ENCODE data around the gene SLC25A10. TPM values are rescaled to one million over a fixed set of nuclear protein-coding genes. Genes with fewer than 3 reads are reported as not detected.

SLC25A10 gene
- total RNA-seq, 2 experiments from 2014 or later, result 41.0 to 43.4 TPM

DNA sequence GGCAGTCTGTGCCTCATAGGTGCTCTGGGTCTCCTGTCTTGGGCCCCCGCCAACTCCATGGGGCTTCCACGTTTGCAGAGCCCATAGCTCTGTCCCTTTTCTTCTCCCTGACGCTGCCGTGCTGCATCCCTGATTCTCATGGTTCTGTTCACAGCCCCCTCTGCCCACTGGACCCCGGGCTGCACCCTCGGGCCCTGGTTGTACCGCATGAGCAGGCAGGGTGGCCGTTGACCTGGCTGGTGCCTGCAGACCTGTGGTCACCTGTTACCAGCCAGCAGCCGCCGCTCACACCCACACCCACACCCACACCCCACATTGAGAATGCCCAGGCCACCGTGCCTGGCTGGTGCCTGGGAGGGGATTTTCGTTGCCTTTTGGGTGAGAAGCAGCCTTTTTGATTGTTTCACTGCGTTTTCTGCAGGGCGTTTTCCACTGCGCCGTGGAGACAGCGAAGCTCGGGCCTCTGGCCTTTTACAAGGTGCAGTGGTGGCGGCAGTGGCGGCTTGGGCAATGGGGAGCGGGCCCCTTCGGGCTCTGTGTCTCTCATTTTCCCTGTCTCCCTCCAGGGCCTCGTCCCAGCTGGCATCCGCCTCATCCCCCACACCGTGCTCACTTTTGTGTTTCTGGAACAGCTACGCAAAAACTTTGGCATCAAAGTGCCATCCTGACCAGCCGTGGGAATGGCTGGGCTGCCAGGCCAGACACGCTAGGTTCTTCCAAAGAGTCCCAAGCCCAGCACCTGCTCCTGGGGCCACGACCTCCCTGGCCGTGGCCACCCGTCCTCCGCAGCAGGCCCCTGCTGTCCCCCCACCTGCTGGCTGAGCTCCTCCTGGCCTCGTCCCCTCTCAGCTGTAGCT, 7.6 kb downstream of the SLC25A10 start:
- Mint-ChIP-seq H3K36me3 (peaks cover 2% of the 10 kb centered on the region), H3K4me3 (no peak overlapping the region), H3K27me3 (peaks cover 10% of the 10 kb centered on the region), H3K9me3 (no peaks in the 10 kb centered on the region), H3K27ac (no peak overlapping the region), H3K4me1 (no peaks in the 10 kb centered on the region)
- DNase-seq, result no peak

DNA sequence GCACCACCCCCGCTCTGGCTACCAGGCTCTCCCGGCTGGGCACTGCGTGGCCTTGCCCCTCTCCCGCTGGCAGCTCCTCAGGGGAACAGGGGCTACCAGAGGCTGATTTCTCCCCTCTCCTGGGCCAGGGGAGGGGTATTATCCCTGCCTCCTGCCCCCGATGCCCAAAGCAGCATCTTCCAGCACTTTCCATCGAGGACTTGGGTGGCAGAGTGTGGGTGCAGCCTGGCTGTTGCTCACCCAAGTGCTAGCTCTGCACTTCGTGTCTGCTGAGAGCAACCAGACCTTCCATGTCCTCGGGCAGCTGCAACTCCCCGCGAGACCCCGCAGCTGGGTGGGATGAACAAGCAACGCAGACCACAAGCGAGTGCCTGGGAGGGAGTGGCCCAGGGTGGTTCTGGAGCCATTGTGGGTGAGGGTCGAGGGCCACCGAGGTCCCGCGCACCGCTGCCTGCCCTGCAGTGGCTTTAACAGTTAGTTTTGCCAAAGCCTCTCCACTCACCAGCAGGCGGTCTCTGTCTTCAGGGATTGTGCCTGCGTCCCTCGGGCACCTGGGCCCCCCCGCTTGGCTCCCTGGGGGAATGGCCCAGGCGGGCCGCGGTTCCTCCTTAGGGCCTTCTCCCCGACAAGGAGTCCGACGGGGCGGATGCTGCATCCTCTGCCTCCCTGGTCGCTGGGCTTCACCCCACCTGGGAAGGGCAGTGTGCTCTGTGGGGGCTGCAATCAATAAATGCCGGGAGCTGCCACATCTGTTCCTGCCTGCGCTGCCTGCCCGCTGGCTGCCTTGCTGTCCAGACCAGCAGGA, 8.4 kb downstream of the SLC25A10 start:
- Mint-ChIP-seq H3K4me1 (no peaks in the 10 kb centered on the region), H3K9me3 (no peaks in the 10 kb centered on the region), H3K4me3 (no peak overlapping the region), H3K27me3 (peaks cover 10% of the 10 kb centered on the region), H3K36me3 (peaks cover 2% of the 10 kb centered on the region), H3K27ac (no peak overlapping the region)
- no peak for DNase-seq

DNA sequence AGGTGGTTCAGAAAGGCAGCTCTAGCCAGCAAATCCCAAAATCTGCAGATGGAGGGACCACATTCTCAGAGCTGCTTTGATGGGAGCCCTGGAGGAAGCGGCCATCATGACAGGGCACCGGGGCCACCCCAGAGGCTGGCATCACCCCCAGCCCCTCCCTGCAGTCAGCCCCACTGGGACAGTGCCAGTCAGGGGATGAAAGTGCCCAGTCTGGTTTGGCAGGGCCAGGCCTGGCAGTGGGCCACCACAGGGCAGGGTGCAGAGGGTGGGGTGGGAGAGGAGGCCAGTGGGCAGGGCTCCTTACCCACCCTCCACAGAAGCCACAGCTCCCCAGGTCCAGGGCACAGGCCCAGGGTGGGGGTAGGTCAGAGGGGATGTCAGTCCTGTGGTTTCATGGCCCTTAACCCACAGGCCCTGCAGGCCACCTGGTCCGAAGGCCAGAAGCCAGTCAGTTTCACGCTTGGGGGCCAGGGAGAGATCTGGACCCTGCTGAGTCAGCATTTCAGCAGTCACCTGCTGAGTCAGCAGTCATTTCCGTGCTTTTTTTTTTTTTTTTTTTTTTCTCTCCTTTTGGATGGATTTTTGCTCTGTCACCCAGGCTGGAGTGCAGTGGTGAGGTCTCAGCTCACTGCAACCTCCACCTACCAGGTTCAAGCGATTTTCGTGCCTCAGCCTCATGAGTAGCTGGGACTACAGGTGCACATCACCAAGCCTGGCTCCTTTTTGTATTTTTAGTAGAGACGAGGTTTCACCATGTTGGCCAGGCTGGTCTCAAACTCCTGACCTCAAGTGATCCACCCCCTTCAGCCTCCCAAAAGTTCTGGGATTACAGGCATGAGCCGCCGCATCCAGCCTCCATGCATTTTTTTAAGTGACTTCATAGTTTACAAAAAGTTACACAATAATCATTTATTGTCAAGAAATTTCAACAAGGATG, 10.4 kb downstream of the SLC25A10 start:
- Mint-ChIP-seq H3K27me3 (peaks cover 16% of the 10 kb centered on the region), H3K9me3 (no peaks in the 10 kb centered on the region), H3K27ac (no peak overlapping the region), H3K36me3 (peaks cover 2% of the 10 kb centered on the region), H3K4me1 (no peaks in the 10 kb centered on the region), H3K4me3 (no peak overlapping the region)
- no peak for DNase-seq

DNA sequence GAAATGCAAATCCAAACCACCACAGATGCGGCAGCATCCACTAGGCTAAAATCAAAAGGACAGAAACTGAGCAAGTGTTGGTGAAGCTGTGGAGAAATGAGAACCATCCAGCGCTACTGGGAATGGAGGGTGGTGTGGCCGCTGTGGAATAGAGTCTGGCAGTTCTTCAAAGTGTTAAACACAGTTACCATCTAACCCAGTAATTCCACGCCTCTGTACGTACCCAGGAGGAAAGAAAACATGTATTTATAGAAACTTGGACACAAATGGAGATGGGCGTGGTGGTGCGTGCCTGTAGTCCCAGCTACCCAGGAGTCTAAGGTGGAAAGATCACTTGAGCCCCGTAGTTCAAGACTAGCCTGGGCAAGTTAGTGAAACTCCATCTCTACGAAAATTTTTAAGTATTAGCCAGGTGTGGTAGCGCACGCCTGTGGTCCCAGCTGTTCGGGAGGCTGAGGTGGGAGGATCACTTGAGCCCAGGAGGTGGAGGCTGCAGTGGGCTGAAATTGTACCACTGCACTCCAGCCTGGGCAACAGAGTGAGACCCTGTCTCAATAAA, 11.6 kb downstream of the SLC25A10 start:
- Mint-ChIP-seq H3K27ac (no peak overlapping the region), H3K4me1 (no peaks in the 10 kb centered on the region), H3K36me3 (peaks cover 2% of the 10 kb centered on the region)

DNA sequence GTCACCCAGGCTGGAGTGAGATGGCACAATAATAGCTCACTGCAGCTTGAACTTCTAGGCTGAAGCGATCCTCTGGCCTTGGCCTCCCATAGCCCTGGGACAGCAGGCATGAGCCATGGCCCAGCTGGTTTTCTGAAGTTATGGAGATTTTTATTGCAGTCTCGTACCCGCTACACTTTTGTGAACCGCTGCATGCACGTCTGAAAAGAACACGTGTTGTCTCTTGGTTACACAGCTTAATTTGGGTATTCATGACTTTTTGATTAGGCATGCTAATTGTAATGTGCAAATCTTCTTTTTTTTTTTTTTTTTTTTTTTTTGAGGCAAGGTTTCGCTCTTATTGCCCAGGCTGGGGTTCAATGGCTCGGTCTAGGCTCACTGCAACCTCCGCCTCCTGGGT, 13.4 kb downstream of the SLC25A10 start:
- no peaks in the 10 kb centered on the region for H3K36me3 Mint-ChIP-seq
- no peak overlapping the region for H3K27ac Mint-ChIP-seq
- H3K27me3 Mint-ChIP-seq, result peaks cover 20% of the 10 kb centered on the region
- no peaks in the 10 kb centered on the region for H3K4me1 Mint-ChIP-seq
- no peaks in the 10 kb centered on the region for H3K9me3 Mint-ChIP-seq
- no peak overlapping the region for H3K4me3 Mint-ChIP-seq
- no peak for DNase-seq

More for the DNA sequence above, 11.6 kb downstream of the SLC25A10 start:
- DNase-seq, result no peak
- no peaks in the 10 kb centered on the region for H3K9me3 Mint-ChIP-seq
- H3K4me3 Mint-ChIP-seq, result no peak overlapping the region
- H3K27me3 Mint-ChIP-seq, result peaks cover 16% of the 10 kb centered on the region

DNA sequence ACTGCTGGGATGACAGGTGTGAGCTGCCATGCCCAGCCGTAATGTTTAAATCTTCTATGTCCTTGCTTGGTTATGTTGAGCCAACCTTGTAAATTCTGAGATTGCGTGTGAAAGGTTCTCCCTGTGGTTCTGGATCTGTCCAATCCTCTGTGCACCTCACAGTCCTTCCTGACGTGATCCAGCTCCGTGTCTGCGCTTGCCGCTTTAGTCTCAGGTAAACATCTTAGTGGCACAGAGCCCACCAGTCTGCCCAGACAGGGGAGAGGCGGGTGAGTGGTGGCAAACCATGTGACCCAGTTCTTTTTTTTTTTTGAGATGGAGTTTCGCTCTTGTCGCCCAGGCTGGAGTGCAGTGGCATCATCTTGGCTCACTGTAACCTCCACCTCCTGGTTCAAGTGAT, 13.9 kb downstream of the SLC25A10 start:
- no peak overlapping the region for H3K27ac Mint-ChIP-seq
- no peak for DNase-seq
- no peaks in the 10 kb centered on the region for H3K9me3 Mint-ChIP-seq
- H3K27me3 Mint-ChIP-seq, result peaks cover 24% of the 10 kb centered on the region
- no peak overlapping the region for H3K4me3 Mint-ChIP-seq
- H3K4me1 Mint-ChIP-seq, result no peaks in the 10 kb centered on the region
- no peaks in the 10 kb centered on the region for H3K36me3 Mint-ChIP-seq

DNA sequence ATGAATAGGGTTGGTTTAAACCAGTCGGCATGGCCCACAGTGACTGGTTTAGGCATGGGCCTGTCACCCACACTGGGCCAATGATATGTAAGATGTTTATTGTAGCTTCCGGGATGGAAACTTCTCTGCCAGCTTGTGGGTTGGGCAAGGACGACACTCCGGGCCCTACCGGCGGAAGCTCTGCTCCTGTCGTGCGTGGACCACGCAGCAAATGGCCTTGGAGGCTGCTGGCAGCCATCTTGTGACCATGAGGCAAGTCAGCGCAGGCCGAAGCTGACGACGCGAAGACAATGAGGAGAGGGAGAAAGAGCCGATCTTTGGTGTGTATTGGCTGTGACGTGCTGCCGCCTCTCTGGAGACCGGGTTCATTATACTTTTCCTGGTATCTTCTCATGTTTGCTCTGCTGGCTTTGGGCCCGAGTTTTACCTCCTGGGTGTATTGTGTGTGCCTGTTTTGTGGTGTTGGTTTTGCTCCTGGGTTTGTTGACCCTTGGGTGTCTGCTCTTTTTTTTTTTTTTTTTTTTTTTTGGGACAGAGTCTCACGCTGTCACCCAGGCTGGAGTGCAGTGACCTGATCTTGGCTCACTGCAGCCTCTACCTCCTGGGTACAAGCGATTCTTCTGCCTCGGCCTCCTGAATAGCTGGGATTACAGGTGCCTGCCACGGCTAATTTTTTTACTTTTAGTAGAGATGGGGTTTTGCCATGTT, 15.4 kb downstream of the SLC25A10 start:
- Mint-ChIP-seq H3K36me3 (no peaks in the 10 kb centered on the region), H3K4me1 (no peaks in the 10 kb centered on the region), H3K27ac (no peak overlapping the region), H3K4me3 (no peak overlapping the region), H3K9me3 (no peaks in the 10 kb centered on the region), H3K27me3 (peaks cover 33% of the 10 kb centered on the region)
- no peak for DNase-seq

DNA sequence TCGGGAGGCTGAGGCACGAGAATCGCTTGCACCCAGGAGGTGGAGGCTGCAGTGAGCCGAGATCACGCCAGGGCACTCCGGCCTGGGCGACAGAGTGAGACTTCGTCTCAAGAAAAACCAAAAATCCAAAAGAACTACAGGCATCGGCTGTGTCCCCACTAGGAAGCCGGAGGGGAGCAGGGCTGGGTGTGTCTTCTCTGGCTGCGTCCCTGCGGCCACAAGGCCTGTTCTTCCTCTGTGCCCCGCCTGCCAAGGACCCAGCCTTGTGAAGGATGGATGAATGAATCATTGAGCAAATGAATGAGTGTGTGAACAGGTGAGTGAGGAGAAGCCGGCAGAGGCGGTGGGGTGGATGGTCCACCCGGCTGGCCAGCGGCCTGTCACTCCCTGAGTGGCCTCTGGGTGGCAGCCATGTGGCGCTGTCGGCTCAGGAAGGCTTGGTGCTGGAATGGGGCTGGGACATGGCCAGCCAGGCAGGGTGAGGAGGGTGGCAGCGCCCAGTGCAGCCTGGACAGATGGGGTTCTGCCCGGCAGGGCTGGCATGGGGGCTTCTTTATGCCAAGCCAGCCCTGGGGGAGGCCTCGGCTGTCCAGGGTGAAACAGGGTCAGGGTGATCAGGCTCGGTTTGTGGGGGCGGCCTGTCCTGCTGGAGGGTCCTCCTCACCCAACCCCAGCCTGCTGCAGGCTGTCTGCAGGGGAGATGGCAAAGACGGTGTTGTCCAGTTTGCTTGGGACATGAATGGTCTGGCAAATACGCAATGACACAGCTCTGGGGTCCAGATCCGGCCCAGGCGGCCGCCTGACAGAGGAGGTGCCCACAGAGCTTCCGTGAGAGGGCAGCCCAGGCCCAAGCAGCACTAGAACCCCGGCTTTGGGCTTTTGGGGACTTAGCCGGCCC, 21.7 kb downstream of the SLC25A10 start:
- Mint-ChIP-seq H3K4me3 (no peak overlapping the region), H3K36me3 (no peaks in the 10 kb centered on the region), H3K4me1 (peaks cover 3% of the 10 kb centered on the region), H3K27ac (no peak overlapping the region), H3K9me3 (no peaks in the 10 kb centered on the region), H3K27me3 (peaks cover 38% of the 10 kb centered on the region)
- DNase-seq, result peak; percentile 75

DNA sequence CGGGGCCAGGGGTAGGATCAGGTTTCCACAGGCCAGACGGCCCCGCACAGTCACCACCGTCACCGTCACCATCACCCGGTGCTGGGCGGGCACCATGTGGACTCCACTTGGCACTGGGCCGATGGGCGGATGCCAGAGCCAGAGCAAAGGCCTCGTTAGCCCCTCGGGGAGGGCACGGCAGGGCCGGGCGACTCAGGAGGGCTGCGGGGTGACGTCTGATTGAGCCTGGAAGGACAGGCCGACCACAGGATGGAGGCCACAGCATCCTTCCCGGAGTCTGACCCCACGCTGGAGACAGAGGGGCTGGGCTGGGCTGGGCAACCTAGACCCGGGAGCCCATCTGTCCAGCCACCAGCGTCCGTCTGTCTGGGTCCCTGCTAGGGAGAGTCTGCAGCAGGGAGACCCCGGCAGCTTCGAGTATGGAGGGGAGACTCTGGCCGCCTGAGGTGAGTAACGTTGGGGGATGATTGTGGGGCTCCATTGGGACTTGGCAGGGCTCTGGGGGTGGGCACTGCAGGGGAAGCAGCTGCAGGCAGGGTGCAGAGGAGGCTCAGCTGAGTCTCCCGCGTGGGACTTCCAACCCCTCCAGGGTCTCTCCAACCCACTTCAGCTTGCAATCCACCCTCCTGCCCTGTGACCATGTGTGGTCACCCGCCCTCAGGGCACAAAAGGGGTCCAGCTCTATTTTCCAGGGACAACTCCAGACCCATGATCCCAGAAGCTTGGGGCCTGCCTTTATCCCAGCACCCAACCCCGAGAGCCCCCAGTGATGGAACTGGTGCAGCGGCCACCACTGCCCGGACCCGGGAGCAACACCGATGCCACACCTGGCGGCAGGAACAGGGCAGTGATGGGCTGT, 22.6 kb downstream of the SLC25A10 start:
- Mint-ChIP-seq H3K9me3 (no peaks in the 10 kb centered on the region), H3K4me3 (no peak overlapping the region), H3K36me3 (no peaks in the 10 kb centered on the region), H3K27me3 (peaks cover 39% of the 10 kb centered on the region), H3K4me1 (peaks cover 3% of the 10 kb centered on the region), H3K27ac (no peak overlapping the region)
- no peak for DNase-seq

DNA sequence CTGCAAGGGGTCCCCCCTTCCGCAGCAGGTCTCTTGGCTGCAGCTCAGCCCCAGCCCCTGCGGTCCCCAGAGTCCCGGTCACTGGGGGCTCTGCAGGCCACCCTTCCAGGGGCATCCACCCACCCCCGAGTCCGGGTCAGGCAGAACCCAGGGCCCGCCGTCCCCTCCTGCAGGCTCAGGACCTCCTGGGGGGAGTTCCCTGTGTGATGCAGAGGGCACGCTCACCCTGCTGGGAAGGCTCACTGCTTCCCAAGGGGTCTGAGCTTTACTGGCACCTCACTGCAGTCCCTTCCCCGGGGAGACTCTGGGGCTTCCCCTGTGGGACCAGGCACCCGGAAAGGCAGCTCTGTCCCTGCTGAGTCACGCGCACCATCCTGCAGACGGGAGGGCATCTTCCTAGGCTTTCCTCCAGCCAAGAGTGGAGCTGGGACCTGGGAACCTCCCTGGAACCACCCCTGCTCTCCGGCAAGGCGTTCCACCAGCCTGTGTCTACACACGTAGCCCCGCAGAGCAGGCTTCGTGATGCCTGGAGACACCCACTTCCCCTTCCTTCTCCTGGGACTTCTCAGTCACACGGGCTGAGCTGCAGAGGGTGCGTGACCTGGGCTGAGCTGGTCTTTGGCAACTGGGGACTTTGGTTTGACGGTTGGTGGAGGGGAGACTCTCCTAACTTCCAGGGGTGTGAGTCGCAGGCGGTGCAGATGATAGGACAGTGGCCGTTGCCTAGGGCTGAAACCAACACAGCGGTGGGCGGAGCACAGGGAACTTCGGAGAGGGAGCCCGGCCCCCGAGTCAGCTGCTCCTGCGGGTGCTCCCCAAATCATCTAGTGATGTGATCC, 23.4 kb downstream of the SLC25A10 start:
- Mint-ChIP-seq H3K4me3 (no peak overlapping the region), H3K27ac (no peak overlapping the region), H3K36me3 (no peaks in the 10 kb centered on the region), H3K4me1 (peaks cover 3% of the 10 kb centered on the region), H3K27me3 (peaks cover 42% of the 10 kb centered on the region), H3K9me3 (no peaks in the 10 kb centered on the region)
- no peak for DNase-seq

DNA sequence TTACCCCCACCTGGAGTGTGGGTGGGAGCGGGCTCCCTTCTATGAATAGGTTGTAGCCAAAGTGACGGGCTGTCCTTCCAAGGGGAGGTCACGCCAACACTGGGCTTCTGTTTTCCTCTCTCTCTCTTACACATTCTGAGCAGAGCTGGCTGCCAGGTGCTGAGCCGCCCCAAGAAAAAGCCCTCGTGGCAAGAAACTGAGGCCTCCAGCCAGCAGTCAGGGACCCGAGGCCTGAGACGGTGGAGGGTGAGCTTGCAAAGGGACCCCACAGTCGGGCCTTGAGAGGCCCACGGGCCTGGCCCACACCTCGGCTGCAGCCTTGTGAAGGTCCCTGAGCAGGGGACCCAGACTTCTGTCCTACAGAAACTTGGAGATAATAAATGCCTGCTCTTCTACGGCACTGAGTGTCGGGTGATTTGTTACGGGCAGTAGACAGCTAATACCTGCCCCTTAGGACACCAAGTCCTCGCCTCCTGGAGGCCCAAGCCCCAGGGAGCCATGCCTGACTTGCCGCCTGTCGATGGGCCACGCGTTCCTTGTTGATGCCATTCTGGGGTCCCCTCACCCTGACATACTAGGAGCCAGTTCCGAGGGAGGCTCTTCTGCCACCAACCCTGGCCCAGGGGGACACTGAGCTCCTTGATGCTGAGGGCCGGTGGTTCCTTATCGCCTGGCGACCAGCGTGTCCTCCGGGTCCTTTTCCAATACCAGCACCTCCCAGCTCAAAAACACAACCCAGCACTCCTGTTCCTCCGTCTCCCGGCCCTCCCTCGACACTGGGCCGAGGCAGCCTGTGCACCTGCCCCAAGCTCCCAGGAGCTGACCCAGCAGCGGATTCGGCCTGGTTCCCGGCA, 26.1 kb downstream of the SLC25A10 start:
- H3K9me3 Mint-ChIP-seq, result no peaks in the 10 kb centered on the region
- H3K36me3 Mint-ChIP-seq, result no peaks in the 10 kb centered on the region
- no peak overlapping the region for H3K4me3 Mint-ChIP-seq
- DNase-seq, result no peak
- H3K27me3 Mint-ChIP-seq, result peaks cover 39% of the 10 kb centered on the region
- H3K27ac Mint-ChIP-seq, result no peak overlapping the region
- H3K4me1 Mint-ChIP-seq, result peaks cover 5% of the 10 kb centered on the region

All from activated naive CD8-positive, alpha-beta T cell treated with anti-CD3 and anti-CD28 coated beads for 36 hours (primary cell).